Measurements from ENCODE around the gene LDB3. TPM values are rescaled to one million over a fixed set of nuclear protein-coding genes. Genes with fewer than 3 reads are reported as not detected.

The LDB3 gene
- polyA plus RNA-seq, 1 experiment, result 0.83 TPM

DNA sequence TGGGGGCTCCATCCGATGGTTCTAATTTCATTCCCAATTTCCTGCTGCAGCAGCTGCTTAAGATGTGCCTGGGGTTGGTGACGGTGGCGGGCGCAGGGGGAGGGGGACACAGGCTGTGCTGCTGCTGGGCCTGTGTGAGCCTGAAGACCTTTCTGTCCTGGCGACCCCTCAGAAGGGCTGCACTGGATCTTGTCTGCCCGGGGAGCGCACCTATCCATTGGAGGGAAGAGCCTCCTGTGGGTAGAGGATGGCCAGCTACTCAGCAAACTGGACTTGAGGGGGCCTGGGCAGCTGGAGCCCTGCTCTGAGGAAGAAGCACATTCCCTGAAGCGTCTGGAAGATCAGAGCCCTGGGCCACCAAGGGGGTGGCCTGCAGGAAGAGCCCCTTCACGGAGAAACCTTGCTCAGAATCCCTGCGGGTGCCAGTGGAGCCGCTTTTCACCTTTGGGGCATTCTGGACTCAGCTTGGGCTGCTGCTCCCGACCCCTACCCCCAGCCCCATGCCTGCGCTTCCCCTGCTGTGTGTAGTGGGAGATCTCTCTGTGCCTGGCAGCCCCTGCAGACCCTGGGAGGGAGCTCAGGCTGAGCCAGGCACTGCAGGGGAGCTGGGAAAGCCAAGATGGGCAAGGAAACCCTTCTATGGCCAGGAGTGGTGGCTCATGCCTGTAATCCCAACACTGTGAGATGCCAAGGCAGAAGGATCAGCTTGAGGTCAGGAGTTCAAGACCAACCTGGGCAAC lies 17.8 kb downstream of the LDB3 start:
- TF ChIP-seq, protein P1, sequence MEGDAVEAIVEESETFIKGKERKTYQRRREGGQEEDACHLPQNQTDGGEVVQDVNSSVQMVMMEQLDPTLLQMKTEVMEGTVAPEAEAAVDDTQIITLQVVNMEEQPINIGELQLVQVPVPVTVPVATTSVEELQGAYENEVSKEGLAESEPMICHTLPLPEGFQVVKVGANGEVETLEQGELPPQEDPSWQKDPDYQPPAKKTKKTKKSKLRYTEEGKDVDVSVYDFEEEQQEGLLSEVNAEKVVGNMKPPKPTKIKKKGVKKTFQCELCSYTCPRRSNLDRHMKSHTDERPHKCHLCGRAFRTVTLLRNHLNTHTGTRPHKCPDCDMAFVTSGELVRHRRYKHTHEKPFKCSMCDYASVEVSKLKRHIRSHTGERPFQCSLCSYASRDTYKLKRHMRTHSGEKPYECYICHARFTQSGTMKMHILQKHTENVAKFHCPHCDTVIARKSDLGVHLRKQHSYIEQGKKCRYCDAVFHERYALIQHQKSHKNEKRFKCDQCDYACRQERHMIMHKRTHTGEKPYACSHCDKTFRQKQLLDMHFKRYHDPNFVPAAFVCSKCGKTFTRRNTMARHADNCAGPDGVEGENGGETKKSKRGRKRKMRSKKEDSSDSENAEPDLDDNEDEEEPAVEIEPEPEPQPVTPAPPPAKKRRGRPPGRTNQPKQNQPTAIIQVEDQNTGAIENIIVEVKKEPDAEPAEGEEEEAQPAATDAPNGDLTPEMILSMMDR (IDR thresholded peaks at IDR 0.05; ENCODE audit: insufficient read depth, low read depth, low read length), result no peak
- ChIA-PET CTCF (interaction anchor here (0.6 to 3.8 kb wide), 4 partner anchors 8 to 214 kb away, joined by 3 to 15 read pairs (median 3); no protein-coding TSS in a partner anchor), POLR2A (no interaction called here)
- Histone ChIP-seq H3K27me3 (ENCODE audit: control insufficient read depth, insufficient read depth, low read length) (no peaks in the 10 kb centered on the region), H3K4me3 (ENCODE audit: low read depth, low read length) (no peak overlapping the region), H3K36me3 (ENCODE audit: control insufficient read depth, insufficient read depth, low read length) (no peaks in the 10 kb centered on the region)
- no peak for DNase-seq (ENCODE audit: low read depth)

DNA sequence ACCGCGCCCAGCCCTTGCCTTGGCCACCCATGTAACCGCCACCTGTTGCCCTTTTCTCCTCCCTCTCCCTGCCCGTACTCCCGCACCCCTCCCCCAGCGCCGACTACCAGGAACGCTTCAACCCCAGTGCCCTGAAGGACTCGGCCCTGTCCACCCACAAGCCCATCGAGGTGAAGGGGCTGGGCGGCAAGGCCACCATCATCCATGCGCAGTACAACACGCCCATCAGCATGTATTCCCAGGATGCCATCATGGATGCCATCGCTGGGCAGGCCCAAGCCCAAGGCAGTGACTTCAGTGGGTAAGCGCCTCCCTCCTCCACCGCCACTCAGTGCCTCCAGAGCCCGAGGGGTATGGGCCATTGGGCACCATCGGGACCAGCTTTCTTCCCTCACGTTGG lies 18.7 kb downstream of the LDB3 start:
- H3K27me3 ChIP-seq (ENCODE audit: control insufficient read depth, insufficient read depth, low read length), result no peaks in the 10 kb centered on the region
- ChIA-PET CTCF (interaction anchor here (0.7 to 3.2 kb wide), 22 partner anchors 9 to 367 kb away, joined by 3 to 12 read pairs (median 3); partner anchors contain the start of gene ADIRF), POLR2A (interaction anchor here (1.0 kb wide), 1 partner anchor 70 kb away, joined by 3 read pairs; no protein-coding TSS in a partner anchor)
- H3K4me3 ChIP-seq (ENCODE audit: low read depth, low read length), result no peak overlapping the region
- no peaks in the 10 kb centered on the region for H3K36me3 ChIP-seq (ENCODE audit: control insufficient read depth, insufficient read depth, low read length)
- TF ChIP-seq, protein P1 (IDR thresholded peaks at IDR 0.05; ENCODE audit: insufficient read depth, low read depth, low read length), result no peak
- DNase-seq (ENCODE audit: low read depth), result no peak

DNA sequence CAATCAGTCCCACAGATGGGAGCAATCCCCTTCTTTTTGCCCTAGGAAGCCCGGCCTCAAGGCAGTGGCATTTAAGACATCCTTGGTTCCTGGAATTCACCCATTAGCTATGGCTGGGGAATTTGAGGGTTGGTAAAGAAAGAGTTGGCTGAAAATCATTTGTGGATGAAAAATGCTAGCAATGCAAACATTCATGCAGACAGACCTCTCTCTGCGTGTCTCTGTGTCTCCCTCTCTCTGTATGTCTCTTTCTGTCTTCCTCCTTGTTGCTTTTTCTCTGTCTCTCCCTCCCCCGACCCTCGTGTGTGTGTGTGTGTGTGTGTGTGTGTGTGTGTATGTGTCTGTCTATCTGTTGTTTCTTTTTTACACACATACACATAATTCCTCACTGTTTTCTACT lies 19.4 kb downstream of the LDB3 start:
- TF ChIP-seq, protein P1 (IDR thresholded peaks at IDR 0.05; ENCODE audit: insufficient read depth, low read depth, low read length), result no peak
- Histone ChIP-seq H3K36me3 (ENCODE audit: control insufficient read depth, insufficient read depth, low read length) (no peaks in the 10 kb centered on the region), H3K27me3 (ENCODE audit: control insufficient read depth, insufficient read depth, low read length) (no peaks in the 10 kb centered on the region), H3K4me3 (ENCODE audit: low read depth, low read length) (no peak overlapping the region)
- POLR2A ChIA-PET, result interaction anchor here (0.7 to 1.0 kb wide), 3 partner anchors 70 to 206 kb away, joined by 3 to 5 read pairs (median 3); no protein-coding TSS in a partner anchor
- peak; percentile 66 for DNase-seq (ENCODE audit: low read depth)
- CTCF ChIA-PET, result interaction anchor here (0.7 to 3.2 kb wide), 29 partner anchors 12 to 366 kb away, joined by 3 to 12 read pairs (median 3); partner anchors contain the start of gene ADIRF

DNA sequence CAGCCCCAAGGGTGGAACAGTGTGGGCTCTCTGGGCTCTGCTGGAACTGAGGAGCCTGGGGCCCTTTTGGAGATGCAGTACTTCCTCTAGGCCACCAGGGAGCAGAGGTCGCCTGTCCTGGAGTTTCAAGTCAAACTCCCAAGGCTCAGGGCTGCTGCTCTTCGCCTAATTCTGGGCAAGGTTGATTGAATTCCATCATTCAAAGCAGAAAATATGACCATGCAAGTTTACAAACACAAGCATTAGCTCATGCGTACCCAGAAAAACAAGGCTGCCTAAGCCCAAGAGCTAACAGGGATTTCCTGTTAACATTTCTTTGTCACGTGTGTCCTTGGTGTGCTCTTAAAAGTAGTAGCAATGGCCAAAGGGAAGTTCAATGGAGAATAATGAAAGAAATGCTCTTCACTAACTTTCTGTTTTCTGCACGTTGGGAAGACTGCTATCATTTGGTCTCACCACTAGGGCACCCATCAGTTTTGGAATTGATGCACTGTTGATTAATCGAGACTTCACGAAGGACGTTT lies 20.1 kb downstream of the LDB3 start:
- H3K36me3 ChIP-seq (ENCODE audit: control insufficient read depth, insufficient read depth, low read length), result no peaks in the 10 kb centered on the region
- H3K27me3 ChIP-seq (ENCODE audit: control insufficient read depth, insufficient read depth, low read length), result no peaks in the 10 kb centered on the region
- POLR2A ChIA-PET, result no interaction called here
- no peak for DNase-seq (ENCODE audit: low read depth)
- CTCF ChIA-PET, result interaction anchor here (0.6 to 3.2 kb wide), 19 partner anchors 9 to 288 kb away, joined by 3 to 12 read pairs (median 3); partner anchors contain the start of genes ADIRF and SNCG
- H3K4me3 ChIP-seq (ENCODE audit: low read depth, low read length), result no peak overlapping the region
- TF ChIP-seq, protein P1 (IDR thresholded peaks at IDR 0.05; ENCODE audit: insufficient read depth, low read depth, low read length), result peak; percentile 87

DNA sequence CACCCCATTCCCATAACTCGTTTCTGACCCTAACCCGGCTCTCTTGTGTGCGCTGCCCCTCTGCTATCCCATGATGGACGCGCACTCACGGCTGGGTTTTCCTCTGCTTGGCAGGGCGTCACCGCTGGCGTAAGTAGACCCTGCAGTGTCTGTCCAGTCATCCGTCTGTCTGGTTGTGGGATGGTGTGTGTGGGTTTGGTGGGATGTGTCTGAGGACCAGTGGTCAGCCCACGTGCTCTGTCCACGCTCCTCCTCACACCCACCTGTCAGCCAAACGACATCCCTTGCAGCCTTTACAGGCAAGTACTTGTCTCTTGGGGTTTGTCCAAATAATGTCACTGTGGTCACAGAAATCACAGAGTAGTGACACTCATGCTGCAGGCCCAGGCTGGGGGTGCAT lies 20.8 kb downstream of the LDB3 start:
- POLR2A ChIA-PET, result no interaction called here
- TF ChIP-seq, protein P1 (IDR thresholded peaks at IDR 0.05; ENCODE audit: insufficient read depth, low read depth, low read length), result no peak
- H3K27me3 ChIP-seq (ENCODE audit: control insufficient read depth, insufficient read depth, low read length), result no peaks in the 10 kb centered on the region
- CTCF ChIA-PET, result interaction anchor here (0.9 to 3.2 kb wide), 13 partner anchors 9 to 289 kb away, joined by 3 to 12 read pairs (median 4); partner anchors contain the start of genes ADIRF and SNCG
- no peak for DNase-seq (ENCODE audit: low read depth)
- H3K36me3 ChIP-seq (ENCODE audit: control insufficient read depth, insufficient read depth, low read length), result no peaks in the 10 kb centered on the region
- no peak overlapping the region for H3K4me3 ChIP-seq (ENCODE audit: low read depth, low read length)

All from BJ (cell line).